Measurements from ENCODE around the gene NR2F1-AS1. TPM values are rescaled to one million over a fixed set of nuclear protein-coding genes. Genes with fewer than 3 reads are reported as not detected.

NR2F1-AS1 gene
- total RNA-seq, 4 donors from 2014 or later, result 6.0 to 48.1 (median 14.4) TPM

DNA sequence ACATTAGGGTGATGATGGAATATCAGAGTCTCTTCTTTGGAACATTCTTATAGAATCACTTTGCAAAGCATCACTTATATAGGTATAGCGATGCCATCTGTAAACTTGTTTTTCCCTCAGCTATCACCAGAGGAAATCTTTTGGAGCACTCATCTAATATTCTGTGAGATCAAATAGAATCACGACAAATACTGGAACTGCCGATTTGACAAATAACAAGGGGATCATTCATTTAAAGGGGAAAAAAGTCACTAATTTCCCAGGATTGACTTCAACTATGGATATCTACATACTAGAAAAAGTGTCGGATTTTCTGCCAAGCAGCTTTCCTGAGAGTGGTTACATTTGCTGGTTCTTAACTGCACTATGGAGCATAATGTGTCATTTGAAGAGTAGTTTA, 178.6 kb downstream of the NR2F1-AS1 start:
- ATAC-seq, result no peak
- TF ChIP-seq POLR2A (IDR thresholded peaks at IDR 0.05), result no peak
- TF ChIP-seq POLR2AphosphoS5 (IDR thresholded peaks at IDR 0.05), result no peak
- TF ChIP-seq EP300 (IDR thresholded peaks at IDR 0.05), result no peak
- TF ChIP-seq CTCF (IDR thresholded peaks at IDR 0.05), result no peak
- Histone ChIP-seq H3K36me3 (no peaks in the 10 kb centered on the region), H3K4me1 (no peaks in the 10 kb centered on the region), H3K27me3 (no peaks in the 10 kb centered on the region), H3K4me3 (no peak overlapping the region), H3K9me3 (peaks cover 0 to 3% (median 0%) of the 10 kb centered on the region in 3 donors), H3K27ac (no peak overlapping the region)
- WGBS, 2 donors (ENCODE audit: low coverage in 1 of 2), result 51 to 58% methylated on average over 4 of the region's 4 CpGs

DNA sequence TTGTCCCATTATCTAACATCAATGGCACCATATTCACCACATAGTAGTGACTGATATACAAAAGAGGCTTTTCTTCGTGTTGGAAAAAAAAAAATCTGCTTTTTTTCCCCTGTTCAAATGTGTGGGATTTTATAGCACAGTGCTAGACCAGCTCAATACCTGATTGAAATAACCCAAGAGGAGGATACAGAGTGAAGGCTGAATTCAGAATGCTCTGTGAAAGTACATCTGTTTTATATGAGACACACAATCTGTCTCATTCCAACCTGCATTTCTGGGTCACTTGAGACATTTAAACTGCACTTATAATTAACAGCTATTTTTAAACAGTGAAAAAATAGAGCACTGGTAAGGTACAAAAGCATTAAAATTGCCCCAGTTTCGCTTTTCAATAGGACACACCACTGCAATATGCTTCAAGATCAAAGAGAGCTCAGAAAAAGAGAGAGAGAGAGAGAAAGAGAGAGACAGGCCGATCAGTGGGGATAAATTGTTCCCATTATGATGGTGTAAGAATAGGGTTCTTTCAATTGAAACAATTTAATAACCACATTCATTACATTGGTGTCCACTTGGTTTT, 179.3 kb downstream of the NR2F1-AS1 start:
- H3K27me3 ChIP-seq, result no peaks in the 10 kb centered on the region
- no peaks in the 10 kb centered on the region for H3K4me1 ChIP-seq
- no peak overlapping the region for H3K4me3 ChIP-seq
- 73 to 92% methylated on average over 3 of the region's 3 CpGs for WGBS, 2 donors (ENCODE audit: low coverage in 1 of 2)
- no peak for ATAC-seq
- TF ChIP-seq POLR2AphosphoS5 (IDR thresholded peaks at IDR 0.05), result no peak
- TF ChIP-seq CTCF (IDR thresholded peaks at IDR 0.05), result no peak
- TF ChIP-seq EP300 (IDR thresholded peaks at IDR 0.05), result no peak
- TF ChIP-seq POLR2A (IDR thresholded peaks at IDR 0.05), result no peak
- no peak overlapping the region for H3K27ac ChIP-seq
- H3K36me3 ChIP-seq, result no peaks in the 10 kb centered on the region
- H3K9me3 ChIP-seq, result peaks cover 0 to 3% (median 0%) of the 10 kb centered on the region in 3 donors

DNA sequence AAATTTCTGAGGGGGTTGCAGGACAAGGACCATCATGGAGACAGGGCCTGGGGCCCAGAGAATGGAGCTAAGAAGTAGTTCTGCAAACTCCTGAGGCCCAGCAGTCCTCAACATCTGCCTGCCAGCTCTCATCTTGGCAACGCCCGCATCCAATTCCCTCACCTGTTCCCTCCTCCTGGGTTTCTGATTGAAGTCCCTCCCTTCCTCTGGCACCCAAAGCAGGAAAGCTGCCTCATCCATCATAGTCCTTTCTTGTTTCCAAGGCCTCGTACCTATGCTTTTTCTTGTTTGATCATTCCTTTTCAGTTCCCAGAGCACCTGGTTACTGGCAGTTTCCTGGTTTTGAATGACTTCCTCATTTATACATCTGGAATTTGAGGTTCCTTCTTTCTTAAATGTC, 181.3 kb downstream of the NR2F1-AS1 start:
- ATAC-seq, result no peak
- Histone ChIP-seq H3K36me3 (no peaks in the 10 kb centered on the region), H3K27me3 (no peaks in the 10 kb centered on the region), H3K4me3 (no peak overlapping the region), H3K4me1 (no peaks in the 10 kb centered on the region), H3K27ac (no peak overlapping the region), H3K9me3 (no peaks in the 10 kb centered on the region)
- TF ChIP-seq CTCF (IDR thresholded peaks at IDR 0.05) (no peak), EP300 (IDR thresholded peaks at IDR 0.05) (no peak), POLR2A (IDR thresholded peaks at IDR 0.05) (no peak), POLR2AphosphoS5 (IDR thresholded peaks at IDR 0.05) (no peak)
- 57% methylated on average over 3 of the region's 3 CpGs; no CpG with 5 or more reads in 1 of the 2 donors for WGBS, 2 donors (ENCODE audit: low coverage in 1 of 2)

DNA sequence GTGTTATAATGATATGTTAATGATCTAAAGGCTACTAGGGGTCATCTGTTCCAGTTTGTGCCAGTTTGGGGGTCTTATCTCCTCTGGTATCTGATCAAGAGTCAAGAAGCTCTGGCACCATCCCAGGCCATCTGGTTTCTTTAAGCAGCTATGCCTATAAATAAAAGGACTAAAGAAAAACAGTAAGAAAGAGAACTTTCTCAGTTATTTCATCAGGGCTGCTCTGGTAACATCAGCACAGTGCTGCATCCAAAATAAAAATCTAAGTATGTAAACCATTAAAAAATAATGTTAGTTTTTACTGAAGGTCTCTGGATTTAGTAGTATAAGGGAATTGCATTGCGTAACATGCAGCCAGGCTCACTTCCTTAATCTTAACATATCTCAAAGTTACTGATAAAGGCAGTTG, 185.0 kb downstream of the NR2F1-AS1 start:
- Histone ChIP-seq H3K36me3 (no peaks in the 10 kb centered on the region), H3K4me3 (no peak overlapping the region), H3K4me1 (no peaks in the 10 kb centered on the region), H3K9me3 (no peaks in the 10 kb centered on the region), H3K27ac (no peak overlapping the region), H3K27me3 (no peaks in the 10 kb centered on the region)
- TF ChIP-seq POLR2A (IDR thresholded peaks at IDR 0.05), result no peak
- no peak for TF ChIP-seq POLR2AphosphoS5 (IDR thresholded peaks at IDR 0.05)
- TF ChIP-seq CTCF (IDR thresholded peaks at IDR 0.05), result no peak
- TF ChIP-seq EP300 (IDR thresholded peaks at IDR 0.05), result no peak
- no peak for ATAC-seq
- 100% methylated on average over 1 of the region's 1 CpG for WGBS, 2 donors (ENCODE audit: low coverage in 1 of 2)

- WGBS, 2 donors (ENCODE audit: low coverage in 1 of 2), result 100% methylated on average over 1 of the region's 1 CpG; no CpG with 5 or more reads in 1 of the 2 donors
- no peaks in the 10 kb centered on the region for H3K27me3 ChIP-seq
Observed at GRCh38 chr5:93395010-93395409, 186.0 kb downstream of the NR2F1-AS1 start.

More at GRCh38 chr5:93395010-93395409, 186.0 kb downstream of the NR2F1-AS1 start:
- H3K27ac ChIP-seq, result no peak overlapping the region
- no peaks in the 10 kb centered on the region for H3K36me3 ChIP-seq
- no peak for TF ChIP-seq POLR2AphosphoS5 (IDR thresholded peaks at IDR 0.05)
- TF ChIP-seq CTCF (IDR thresholded peaks at IDR 0.05), result no peak
- no peak for TF ChIP-seq EP300 (IDR thresholded peaks at IDR 0.05)
- no peak for TF ChIP-seq POLR2A (IDR thresholded peaks at IDR 0.05)
- H3K4me1 ChIP-seq, result no peaks in the 10 kb centered on the region
- no peaks in the 10 kb centered on the region for H3K9me3 ChIP-seq
- ATAC-seq, result no peak
- H3K4me3 ChIP-seq, result no peak overlapping the region
